ENCODE data around the gene LBX1. TPM values are rescaled to one million over a fixed set of nuclear protein-coding genes. Genes with fewer than 3 reads are reported as not detected.
"Not testable (repeated sequence)": the region's sequence is repeated elsewhere in the genome, so short reads cannot be mapped to it uniquely, and the experiment has no call there.

LBX1 gene
- total RNA-seq, 1 donor: not detected

DNA sequence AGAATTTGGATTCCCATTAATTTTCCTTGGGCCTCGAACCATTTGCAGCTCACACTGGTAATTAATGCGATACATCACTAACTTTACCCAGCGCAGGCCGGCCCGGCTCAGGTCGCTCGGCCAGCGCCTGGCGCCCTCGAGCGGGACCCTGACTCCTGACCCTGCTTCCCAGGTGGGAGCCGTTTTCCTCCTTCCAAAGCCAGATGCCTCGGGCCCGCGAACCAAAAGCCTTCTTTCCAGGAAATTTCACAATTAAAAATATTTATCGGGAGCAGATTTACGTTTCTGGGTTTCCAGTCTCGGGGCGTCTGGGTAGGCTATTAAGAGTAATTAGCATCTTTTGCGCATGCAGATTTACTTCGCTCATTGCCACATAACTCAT is 12.2 kb downstream of the LBX1 start:
- no peak for DNase-seq (ENCODE audit: low read depth)
- TF ChIP-seq CTCF (IDR thresholded peaks at IDR 0.05; ENCODE audit: insufficient read depth, low read depth, low read length): no peak
- H3K4me3 ChIP-seq (ENCODE audit: low read depth, low read length): no peak overlapping the region

DNA sequence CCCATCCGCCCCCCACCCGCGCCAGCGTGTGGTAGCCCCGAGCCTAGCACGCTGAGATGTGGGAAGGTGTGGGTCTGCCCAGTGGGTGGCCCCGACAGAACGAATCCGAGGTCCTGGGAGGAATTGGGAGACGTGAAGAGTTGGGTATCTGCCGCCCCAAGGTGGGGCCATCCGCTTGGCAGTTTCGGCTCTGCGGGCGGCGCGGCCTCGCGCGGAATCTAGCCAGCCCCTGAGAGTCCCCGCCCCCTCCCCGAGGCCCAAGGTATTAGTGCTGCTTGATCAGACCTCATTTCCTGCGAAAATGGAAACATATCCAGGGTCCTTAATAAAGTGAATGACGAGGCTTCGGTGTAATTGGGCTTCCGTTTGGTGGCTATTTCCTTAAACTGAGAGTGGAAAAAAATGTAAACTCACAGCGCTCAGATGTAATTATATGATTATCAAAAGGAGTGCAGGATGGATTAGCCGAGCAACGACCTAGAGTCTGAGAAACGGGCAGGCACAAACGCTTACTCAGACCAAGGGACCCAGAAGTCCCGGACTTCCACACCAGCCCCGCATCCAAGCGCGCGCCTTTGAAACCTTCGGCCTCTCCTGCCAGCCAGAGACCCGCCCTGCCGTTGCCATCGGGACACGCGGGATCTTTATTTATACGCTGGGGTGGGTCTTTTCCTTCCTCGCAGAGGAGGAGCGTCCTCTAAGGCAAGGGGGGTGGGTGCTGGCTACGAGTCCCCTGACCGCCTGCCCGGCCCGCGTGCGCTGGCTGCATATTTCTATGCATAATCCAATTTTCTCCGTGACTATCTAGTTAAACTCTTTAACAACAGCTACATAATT is 12.8 kb downstream of the LBX1 start:
- no peak for DNase-seq (ENCODE audit: low read depth)
- no peak for TF ChIP-seq CTCF (IDR thresholded peaks at IDR 0.05; ENCODE audit: insufficient read depth, low read depth, low read length)
- no peak overlapping the region for H3K4me3 ChIP-seq (ENCODE audit: low read depth, low read length)

DNA sequence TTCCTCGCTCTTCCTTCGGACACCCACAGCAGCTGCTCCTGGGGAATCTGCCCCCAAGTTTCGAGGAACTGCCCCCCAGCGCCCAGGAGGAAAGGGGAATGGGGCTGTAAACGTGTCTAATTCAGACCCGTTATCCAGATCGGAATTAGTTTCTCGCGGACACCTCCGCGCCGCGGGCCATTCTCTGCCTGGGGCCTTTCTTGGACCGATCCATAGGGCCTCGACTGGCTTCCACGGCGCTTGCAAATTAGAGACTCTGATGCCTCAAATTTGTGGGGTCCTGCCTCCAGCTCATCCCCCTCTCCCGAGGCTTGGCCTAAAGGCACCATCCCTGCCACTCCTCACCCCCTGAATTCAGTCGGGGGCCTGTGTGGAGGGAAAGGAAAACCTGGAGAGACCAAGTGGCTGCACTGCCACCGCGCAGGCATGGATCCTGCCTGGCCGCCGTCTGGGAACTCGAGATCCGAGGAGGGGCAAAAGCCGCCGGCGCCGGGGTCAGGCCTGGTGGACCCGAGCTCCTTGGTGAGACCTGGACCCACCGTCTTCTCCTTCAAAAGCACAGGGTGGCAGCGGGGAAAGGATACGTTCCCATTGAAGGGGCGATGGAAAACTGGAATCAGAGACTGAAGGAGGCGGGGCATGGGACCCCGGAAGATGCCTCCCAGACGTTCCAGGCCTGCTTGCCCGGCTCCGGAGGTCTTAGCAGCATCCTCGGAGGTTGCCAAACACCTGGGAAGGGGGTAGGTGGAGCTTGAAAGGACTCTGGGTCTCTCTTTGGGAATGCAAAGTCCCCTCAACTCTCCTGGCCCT is 13.7 kb downstream of the LBX1 start:
- no peak overlapping the region for H3K4me3 ChIP-seq (ENCODE audit: low read depth, low read length)
- no peak for TF ChIP-seq CTCF (IDR thresholded peaks at IDR 0.05; ENCODE audit: insufficient read depth, low read depth, low read length)
- DNase-seq (ENCODE audit: low read depth): no peak

DNA sequence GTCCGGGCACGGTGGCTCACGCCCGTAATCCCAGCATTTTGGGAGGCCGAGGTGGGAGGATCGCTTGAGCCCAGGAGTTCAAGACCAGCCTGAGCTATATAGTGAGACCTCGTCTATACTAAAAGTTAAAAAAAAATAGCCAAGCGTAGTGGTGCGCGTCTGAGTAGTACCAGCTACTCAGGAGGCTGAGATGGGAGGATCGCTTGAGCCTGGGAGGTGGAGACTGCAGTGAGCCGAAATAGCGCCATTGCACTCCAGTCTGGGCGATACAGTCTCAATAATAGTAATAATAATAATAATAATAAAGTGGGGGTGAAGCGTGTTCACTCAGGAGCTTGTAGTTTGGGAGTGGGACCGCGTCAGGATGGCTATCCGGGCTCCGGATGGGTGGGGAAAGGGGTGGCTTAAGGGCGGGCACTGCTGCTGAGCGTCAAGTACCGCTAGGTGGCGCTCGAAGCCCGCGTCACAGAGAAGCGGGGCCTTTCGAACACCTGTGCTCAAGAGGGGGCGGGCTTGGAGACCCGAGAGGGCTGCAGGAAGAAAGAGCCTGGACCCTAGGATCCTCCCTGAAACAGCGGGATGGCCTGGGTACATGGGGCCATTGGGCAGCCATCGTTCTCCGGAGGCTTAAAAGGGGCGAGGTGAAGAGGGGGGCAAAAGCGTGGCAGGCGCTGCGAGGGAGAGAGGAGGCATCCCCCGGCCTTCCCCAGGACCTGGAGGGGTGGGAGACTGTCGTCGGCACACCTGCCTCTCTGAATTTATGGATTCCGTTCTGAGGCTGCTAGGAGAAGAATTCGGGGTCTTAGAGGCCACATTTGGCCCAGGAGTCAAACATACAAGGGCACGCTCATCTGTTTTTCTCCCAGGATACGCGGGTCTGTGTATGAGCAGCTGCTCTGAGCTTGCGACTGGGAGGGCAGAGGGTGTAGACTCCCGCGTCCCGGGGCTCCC is 14.5 kb downstream of the LBX1 start:
- H3K4me3 ChIP-seq (ENCODE audit: low read depth, low read length): no peak overlapping the region
- peak; percentile 77 for TF ChIP-seq CTCF (IDR thresholded peaks at IDR 0.05; ENCODE audit: insufficient read depth, low read depth, low read length)
- DNase-seq (ENCODE audit: low read depth): peak; percentile 37

DNA sequence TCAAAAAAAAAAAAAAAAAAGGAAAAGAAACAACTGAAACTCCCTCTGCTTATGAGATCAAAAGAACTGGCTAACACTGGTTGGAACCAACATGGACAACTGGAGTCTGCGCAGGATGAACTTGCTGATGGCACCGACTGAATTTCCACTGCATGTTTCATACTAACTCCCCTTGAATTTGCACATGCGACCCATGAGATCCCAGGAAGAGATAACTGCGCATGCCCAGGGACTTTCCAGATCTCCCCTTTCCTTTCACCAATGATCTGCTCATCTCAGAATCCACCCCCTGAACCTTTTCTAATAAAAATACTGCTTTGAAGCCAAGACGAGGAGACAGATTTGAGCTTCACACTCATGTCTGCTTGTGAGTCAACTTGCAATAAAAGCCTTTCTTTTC is 20.7 kb downstream of the LBX1 start:
- no peak for DNase-seq (ENCODE audit: low read depth)
- no peak overlapping the region for H3K4me3 ChIP-seq (ENCODE audit: low read depth, low read length)
- no peak for TF ChIP-seq CTCF (IDR thresholded peaks at IDR 0.05; ENCODE audit: insufficient read depth, low read depth, low read length)

- H3K4me3 ChIP-seq (ENCODE audit: low read depth, low read length): no peak overlapping the region
- TF ChIP-seq CTCF (IDR thresholded peaks at IDR 0.05; ENCODE audit: insufficient read depth, low read depth, low read length): no peak
- DNase-seq (ENCODE audit: low read depth): no peak
These were observed 22.2 kb downstream of the LBX1 start for GRCh38 chr10:101207026-101207425.

DNA sequence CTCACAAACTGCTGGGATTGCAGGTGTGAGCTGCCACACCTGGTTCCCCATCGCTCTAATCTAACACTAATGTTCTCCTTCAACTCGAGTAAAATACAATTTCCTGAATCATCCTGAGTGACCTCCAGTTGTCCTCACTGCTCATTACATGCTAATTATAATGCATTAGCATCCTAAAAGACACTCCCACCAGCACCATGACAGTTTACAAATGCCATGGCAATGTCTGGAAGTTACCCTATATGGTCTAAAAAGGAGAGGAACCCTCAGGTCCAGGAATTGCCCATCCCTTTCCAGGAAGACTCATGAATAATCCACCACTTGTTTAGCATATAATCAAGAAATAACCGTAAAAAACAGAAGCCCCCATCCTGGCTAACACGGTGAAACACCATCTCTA is 26.6 kb downstream of the LBX1 start:
- H3K4me3 ChIP-seq (ENCODE audit: low read depth, low read length); DNase-seq (ENCODE audit: low read depth): not testable (repeated sequence)

DNA sequence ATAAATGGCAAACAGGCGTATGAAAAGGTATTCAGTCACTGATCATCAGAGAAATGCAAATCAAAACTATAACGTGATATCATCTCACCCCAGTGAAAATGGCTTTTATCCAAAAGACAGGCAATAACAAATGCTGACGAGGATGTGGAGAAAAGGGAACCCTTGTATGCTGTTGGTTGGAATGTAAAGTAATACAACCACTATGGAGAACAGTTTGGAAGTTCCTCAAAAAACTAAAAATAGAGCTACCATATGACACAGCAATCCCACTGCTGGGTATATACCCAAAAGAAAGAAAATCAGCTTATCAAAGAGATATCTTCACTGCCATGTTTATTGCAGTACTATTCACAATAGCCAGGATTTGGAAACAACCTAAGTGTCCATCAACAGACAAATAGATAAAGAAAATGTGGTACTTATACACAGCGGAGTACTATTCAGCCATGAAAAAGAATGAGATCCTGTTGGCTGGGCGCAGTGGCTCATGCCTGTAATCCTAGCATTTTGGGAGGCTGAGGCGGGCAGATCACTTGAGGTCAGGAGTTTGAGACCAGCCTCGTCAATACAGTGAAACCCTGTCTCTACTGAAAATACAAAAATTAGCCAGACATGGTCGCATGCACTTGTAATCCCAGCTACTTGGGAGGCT is 30.8 kb downstream of the LBX1 start:
- H3K4me3 ChIP-seq (ENCODE audit: low read depth, low read length); DNase-seq (ENCODE audit: low read depth): not testable (repeated sequence)

Data from fibroblast of villous mesenchyme (primary cell).